ENCODE data around the gene NRF1.

Gene NRF1

GRCh38 chr7:129690701-129691100 is 79.2 kb downstream of the NRF1 start:
- no peak for DNase-seq (ENCODE audit: low spot score)
- no peak for TF ChIP-seq CTCF (IDR thresholded peaks at IDR 0.05; ENCODE audit: extremely low read depth, missing control alignments)

- DNase-seq (ENCODE audit: low spot score) = no peak
- TF ChIP-seq CTCF (IDR thresholded peaks at IDR 0.05; ENCODE audit: extremely low read depth, missing control alignments) = no peak
Observed at GRCh38 chr7:129698516-129699418, 87.2 kb downstream of the NRF1 start.

GRCh38 chr7:129702316-129702715 is 90.8 kb downstream of the NRF1 start:
- TF ChIP-seq CTCF (IDR thresholded peaks at IDR 0.05; ENCODE audit: extremely low read depth, missing control alignments) = no peak
- no peak for DNase-seq (ENCODE audit: low spot score)

GRCh38 chr7:129702761-129703338 is 91.3 kb downstream of the NRF1 start:
- no peak for TF ChIP-seq CTCF (IDR thresholded peaks at IDR 0.05; ENCODE audit: extremely low read depth, missing control alignments)
- no peak for DNase-seq (ENCODE audit: low spot score)

DNA sequence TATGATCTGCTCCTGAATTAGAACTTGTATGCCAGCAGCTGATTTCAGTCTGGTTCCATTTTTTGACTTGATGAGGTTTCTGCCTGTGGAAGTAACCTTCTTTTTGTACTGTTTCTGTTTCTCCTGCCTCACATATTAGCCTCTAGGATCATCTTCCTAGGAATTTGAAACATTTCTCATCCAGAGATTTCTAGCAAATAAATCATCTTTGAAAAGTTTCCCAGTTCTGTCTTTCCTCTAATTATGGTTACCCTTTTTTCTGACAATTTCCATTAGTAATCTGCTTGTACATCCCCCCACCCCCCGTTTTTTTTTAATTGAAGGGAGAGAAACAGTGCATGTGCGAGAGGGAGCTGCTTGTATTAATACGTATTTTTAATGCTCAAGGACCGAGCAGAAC is 92.2 kb downstream of the NRF1 start:
- no peak for DNase-seq (ENCODE audit: low spot score)
- TF ChIP-seq CTCF (IDR thresholded peaks at IDR 0.05; ENCODE audit: extremely low read depth, missing control alignments) = no peak

DNA sequence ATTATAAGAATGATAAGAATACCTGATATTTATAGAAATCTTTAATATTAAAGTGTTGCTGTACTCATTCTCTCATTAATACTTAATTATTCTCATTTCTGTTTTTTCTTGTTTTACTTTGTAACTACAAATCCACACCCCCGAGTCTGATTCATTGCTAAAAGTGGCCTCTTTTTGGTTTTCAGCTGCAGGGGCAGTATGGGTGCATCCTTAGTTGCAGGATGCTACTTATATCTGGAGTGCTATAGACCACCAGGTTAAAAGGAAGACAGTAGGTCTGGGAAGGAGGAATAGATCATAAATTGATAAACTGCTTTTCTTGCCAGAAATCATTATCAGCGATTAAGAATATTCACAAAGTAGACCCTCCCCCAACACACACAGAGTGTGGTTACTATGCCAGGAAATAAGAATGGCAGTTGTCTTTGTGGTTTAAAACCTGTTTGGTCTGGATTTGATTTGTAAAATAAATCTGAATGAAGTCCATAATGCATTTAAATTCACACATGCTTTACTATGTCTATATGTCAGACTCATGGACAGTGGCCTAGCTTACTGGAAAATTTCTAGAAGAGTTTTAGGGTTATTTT is 96.5 kb downstream of the NRF1 start:
- TF ChIP-seq CTCF (IDR thresholded peaks at IDR 0.05; ENCODE audit: extremely low read depth, missing control alignments) = no peak
- no peak for DNase-seq (ENCODE audit: low spot score)

GRCh38 chr7:129713544-129713943 is 102.0 kb downstream of the NRF1 start:
- no peak for DNase-seq (ENCODE audit: low spot score)
- TF ChIP-seq CTCF (IDR thresholded peaks at IDR 0.05; ENCODE audit: extremely low read depth, missing control alignments) = no peak
